ENCODE results near the gene SETDB2.

DNA sequence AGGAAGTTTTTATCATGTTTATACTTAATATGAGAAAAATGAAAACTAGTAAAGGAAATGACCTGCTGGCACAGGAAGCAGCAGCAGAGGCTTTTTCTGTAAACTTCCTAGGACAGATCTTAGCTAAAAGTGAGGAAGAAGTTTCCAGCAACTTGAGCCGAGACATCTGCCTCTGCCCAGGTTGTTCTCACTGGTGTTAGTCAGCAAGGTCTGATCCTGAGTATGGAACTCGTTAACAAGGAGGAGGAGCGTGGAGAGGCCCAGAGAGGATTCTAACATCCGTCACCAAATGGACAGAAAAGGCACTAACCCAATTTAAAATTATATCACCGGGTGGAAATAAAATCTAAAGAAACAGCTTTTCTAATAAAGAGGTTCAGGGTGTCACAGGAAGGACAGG, 95.2 kb downstream of the SETDB2 start:
- no peak for TF ChIP-seq POLR2A (IDR thresholded peaks at IDR 0.05)
- TF ChIP-seq, protein P1, sequence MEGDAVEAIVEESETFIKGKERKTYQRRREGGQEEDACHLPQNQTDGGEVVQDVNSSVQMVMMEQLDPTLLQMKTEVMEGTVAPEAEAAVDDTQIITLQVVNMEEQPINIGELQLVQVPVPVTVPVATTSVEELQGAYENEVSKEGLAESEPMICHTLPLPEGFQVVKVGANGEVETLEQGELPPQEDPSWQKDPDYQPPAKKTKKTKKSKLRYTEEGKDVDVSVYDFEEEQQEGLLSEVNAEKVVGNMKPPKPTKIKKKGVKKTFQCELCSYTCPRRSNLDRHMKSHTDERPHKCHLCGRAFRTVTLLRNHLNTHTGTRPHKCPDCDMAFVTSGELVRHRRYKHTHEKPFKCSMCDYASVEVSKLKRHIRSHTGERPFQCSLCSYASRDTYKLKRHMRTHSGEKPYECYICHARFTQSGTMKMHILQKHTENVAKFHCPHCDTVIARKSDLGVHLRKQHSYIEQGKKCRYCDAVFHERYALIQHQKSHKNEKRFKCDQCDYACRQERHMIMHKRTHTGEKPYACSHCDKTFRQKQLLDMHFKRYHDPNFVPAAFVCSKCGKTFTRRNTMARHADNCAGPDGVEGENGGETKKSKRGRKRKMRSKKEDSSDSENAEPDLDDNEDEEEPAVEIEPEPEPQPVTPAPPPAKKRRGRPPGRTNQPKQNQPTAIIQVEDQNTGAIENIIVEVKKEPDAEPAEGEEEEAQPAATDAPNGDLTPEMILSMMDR (IDR thresholded peaks at IDR 0.05) = no peak
